Measurements from ENCODE around the gene GPC6.

DNA sequence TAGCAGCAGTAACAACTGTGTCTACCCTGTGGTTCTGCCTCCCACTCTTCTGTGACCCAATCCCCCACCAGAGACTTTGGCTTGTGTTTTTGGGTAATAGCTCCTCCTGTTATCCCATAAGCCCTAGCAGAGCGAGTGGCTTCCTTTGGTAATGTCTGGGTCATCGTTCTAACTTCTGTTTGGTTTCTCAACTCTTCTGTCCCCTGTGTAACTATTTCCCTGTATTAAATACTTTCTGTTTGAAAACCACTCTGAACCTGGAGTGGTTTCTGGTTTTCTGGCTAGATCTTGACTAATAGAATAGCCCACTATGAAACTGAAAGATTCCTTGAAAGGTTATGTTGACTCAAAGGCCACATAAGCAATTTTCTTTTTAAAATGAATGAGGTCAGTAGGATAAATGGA is 902.9 kb downstream of the GPC6 start:
- TF ChIP-seq, protein P1, sequence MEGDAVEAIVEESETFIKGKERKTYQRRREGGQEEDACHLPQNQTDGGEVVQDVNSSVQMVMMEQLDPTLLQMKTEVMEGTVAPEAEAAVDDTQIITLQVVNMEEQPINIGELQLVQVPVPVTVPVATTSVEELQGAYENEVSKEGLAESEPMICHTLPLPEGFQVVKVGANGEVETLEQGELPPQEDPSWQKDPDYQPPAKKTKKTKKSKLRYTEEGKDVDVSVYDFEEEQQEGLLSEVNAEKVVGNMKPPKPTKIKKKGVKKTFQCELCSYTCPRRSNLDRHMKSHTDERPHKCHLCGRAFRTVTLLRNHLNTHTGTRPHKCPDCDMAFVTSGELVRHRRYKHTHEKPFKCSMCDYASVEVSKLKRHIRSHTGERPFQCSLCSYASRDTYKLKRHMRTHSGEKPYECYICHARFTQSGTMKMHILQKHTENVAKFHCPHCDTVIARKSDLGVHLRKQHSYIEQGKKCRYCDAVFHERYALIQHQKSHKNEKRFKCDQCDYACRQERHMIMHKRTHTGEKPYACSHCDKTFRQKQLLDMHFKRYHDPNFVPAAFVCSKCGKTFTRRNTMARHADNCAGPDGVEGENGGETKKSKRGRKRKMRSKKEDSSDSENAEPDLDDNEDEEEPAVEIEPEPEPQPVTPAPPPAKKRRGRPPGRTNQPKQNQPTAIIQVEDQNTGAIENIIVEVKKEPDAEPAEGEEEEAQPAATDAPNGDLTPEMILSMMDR (IDR thresholded peaks at IDR 0.05 in 8 of 11, conservative IDR thresholded peaks at IDR 0.05 in 3 of 11): no peak
- TF ChIP-seq POLR2A (IDR thresholded peaks at IDR 0.05): no peak
